HG02870 (cell line): ENCODE data around the gene OR11H12.
"Not testable (repeated sequence)": the region's sequence is repeated elsewhere in the genome, so short reads cannot be mapped to it uniquely, and the experiment has no call there.

Experiments used
- ATAC-seq: cut with Tn5 transposase; IDR thresholded peaks from one replicate; pipeline ENCODE4 v1.9.1; 2021; ENCODE audit warnings: mild to moderate bottlenecking, moderate library complexity; ENCODE audit not compliant: unreplicated experiment

OR11H12 gene

GRCh38 chr14:18600817-18601216, at the start of gene OR11H12:
OR11H12 (plus strand) TSS chr14:18601117; CDS start chr14:18601117, 0 bp downstream.
- not testable (repeated sequence) for ATAC-seq

GRCh38 chr14:18582908-18583307, 18.0 kb upstream of the OR11H12 start:
- ATAC-seq: not testable (repeated sequence)

GRCh38 chr14:18626610-18627213, 25.8 kb downstream of the OR11H12 start:
- not testable (repeated sequence) for ATAC-seq

- not testable (repeated sequence) for ATAC-seq
Measured at GRCh38 chr14:18636066-18636465, 35.1 kb downstream of the OR11H12 start.

- not testable (repeated sequence) for ATAC-seq
Measured at GRCh38 chr14:18638032-18638431, 37.1 kb downstream of the OR11H12 start.

GRCh38 chr14:18638785-18639184, 37.9 kb downstream of the OR11H12 start:
- ATAC-seq: not testable (repeated sequence)

- ATAC-seq: not testable (repeated sequence)
Measured at GRCh38 chr14:18646075-18646730, 45.3 kb downstream of the OR11H12 start.
